Activated CD4-positive, alpha-beta T cell treated with anti-CD3 and anti-CD28 coated beads, Interleukin-10, Interleukin-2, amounts not matched to agents 100 ng/mL and 50 ng/mL, durations not matched to agents 16 hours and 8 hours (primary cell): ENCODE measurements around the gene TMA7.
"Not testable (repeated sequence)": the region's sequence is repeated elsewhere in the genome, so short reads cannot be mapped to it uniquely, and the experiment has no call there.

ENCODE experiments used
- DNase-seq: peaks from one replicate; pipeline ENCODE4 v3.0.0-alpha.2; 2020

TMA7 gene

DNA sequence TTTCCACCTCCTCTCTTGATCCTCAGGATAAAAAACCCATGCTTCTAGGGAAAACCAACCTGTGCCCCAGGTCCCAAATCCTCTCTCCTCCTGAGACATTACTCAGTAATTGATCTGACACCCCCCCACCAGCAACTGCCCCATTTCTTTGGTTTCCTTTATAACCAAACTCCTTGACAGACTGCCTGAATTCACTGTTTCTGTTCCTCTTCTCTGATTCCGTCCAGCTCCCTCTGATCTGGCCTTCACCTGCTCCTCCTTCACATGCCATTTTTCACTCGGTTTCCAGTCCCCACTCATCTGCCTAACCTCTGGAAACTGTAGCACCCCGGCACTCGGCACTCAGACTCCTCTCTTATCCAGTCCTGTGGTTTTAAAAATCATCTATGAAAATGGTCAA is 2.2 kb upstream of the TMA7 start:
- no peak for DNase-seq

DNA sequence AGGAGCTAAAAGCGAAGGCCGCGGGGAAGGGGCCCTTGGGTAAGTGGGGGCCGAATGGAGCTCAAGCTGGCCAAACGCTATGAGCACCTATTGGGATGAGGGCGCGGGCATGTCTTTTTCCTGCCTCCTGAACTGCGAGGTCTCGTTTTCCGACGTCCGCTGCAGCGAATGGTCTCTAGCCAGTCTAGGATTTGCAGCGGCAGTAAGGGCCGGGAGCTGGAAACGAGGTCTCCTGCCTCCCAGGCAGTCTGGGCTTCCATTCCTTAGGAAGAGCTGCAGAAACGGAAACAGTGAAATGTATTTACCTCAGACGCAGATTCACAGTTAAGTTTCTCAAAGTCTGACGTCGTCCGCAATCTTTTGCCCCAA is 517 bp downstream of the TMA7 start:
- no peak for DNase-seq

DNA sequence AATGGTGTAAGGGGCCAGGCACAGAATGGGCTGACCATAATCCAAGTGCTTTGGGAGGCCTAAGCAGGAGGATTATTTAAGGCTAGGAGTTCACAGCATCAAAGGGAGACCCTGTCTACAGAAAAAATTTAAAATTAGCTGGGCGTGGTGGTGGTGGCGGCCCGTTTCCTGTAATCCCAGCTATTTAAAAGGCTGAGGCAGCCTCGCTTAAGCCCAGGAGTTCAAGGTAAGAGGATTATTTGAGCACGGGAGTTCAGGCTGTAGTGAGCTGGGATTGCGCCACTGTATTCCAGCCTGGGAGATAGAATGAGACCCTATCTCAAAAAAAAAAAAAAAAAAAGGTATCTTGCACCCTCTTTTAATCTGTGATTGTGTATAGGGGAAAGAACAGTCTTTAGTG is 1.9 kb downstream of the TMA7 start:
- no peak for DNase-seq

- no peak for DNase-seq
Measured at GRCh38 chr3:48445277-48445882, 5.3 kb downstream of the TMA7 start.

DNA sequence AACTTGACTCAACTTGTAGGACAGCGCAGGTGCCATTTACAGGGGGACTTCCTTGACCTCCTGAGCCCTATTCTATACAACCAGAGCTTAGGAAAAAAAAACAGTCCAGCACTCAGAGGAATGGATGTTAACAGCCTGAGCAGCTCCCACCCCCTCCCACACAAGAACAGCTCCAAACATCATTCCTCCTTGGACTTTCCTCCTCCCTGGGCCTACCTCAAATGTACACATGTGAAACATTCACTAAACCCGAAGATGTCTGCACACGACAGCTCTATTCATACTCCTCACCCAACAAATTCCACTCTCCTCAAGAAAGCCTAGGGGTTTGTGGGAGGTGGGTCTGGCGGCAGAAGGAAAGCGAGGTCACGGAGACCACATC is 6.0 kb downstream of the TMA7 start:
- DNase-seq = no peak

DNA sequence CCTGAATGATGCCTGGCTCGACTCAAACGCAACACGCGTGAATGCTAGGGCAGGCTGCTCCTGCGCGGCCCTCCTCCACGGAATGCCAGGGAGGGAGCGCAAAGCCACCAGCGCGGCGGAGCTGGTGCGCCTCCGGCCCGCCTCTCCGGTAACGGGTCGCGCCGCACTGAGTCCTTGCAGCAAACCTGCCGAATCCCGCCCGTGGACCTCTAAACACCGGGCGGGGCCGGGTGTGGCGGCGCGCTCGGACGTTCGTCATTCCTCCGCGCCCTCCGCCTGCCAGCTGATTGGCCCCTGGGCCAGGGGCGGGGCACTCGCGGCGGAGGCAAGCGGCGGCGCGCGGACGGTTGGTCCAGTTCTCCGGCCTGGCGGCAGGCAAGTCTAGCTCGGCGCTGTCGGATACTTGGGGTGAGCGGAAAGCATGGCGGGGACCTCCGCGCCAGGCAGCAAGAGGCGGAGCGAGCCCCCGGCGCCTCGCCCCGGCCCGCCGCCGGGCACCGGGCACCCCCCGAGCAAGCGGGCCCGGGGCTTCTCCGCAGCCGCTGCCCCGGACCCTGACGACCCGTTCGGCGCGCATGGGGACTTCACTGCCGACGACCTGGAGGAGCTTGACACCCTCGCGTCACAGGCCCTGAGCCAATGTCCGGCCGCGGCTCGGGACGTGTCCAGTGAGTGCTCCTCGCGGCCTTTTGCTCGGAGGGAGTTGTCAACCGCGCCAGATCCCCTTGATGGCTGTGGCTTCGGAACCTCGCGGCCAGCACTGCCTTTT is 6.6 kb downstream of the TMA7 start, which contains the start of gene ATRIP:
Gene ATRIP (plus strand): TSS at position 313 of the 769 bp plus-strand sequence. CDS start 109 bp downstream, at position 422.
- DNase-seq = peak; percentile 93

- DNase-seq = no peak
Measured at GRCh38 chr3:48451270-48451669, 11.2 kb downstream of the TMA7 start.

DNA sequence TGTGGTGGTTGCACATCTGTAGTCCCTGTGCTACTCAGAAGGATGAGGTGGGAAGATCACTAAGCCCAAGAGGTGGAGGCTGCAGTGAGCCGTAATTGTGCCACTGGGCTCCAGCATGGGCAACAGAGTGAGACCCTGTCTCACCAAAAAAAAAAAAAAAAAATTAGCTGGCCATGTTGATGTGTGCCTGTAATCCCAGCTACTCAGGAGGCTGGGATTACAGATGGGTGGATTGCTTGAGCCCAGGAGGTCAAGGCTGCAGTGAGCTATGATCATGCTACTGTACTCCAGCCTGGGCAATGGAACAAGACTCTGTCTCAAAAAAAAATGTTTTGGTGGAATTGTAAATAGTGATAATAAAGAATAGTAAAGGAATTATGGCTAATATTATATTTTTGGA is 16.4 kb downstream of the TMA7 start:
- DNase-seq = no peak

GRCh38 chr3:48459331-48459730 is 19.3 kb downstream of the TMA7 start:
- DNase-seq = no peak

DNA sequence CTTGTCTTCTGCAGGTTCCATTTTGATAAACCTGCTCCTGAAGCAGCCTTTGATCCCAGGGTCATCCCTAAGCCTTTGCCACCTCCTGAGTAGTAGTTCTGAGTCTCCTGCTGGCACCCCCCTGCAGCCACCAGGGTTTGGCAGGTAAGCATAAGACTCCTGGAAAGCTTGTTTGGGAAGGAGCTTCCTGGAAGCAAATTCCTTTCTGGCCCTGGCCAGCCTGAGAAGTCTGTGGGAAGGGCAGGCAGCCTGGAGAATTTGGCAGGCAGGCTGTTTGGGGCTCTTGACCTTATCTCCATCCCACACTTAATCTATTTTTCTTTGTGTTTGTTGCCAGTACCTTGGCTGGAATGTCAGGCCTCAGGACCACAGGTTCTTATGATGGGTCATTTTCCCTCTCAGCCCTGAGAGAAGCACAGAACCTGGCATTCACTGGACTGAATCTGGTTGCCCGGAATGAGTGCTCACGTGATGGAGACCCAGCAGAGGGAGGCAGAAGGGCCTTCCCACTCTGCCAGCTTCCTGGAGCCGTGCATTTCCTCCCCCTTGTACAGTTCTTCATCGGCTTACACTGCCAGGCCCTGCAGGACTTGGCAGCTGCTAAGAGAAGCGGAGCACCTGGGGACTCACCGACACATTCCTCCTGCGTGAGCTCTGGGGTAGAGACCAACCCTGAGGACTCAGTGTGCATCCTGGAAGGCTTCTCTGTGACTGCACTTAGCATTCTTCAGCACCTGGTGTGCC is 19.9 kb downstream of the TMA7 start:
- no peak for DNase-seq

DNA sequence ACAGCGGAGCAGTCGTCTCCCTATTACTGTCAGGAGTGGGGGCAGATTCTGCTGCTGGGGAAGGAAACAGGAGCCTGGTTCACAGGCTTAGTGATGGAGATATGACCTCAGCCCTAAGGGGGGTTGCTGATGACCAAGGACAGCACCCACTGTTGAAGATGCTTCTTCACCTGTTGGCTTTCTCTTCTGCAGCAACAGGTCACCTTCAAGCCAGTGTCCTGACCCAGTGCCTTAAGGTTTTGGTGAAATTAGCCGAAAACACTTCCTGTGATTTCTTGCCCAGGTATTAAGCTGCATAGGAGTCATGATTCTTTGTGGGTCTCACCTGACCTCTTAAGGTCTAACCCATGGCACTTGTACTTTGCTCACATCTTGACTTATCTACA is 20.5 kb downstream of the TMA7 start:
- DNase-seq = no peak

DNA sequence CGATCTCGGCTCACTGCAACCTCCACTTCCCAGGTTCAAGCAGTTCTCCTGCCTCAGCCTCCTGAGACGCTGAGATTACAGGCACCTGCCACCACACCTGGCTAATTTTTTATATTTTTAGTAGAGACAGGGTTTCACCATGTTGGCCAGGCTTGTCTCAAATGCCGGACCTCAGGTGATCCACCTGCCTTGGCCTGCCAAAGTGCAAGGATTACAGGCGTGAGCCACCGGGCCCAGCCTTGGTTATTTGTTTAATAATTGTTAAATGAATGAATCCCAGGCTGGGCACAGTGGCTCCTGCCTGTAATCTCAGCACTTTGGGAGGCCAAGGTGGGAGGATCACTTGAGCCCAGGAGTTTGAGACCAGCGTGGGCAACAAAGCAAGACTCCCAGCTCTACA is 21.7 kb downstream of the TMA7 start:
- DNase-seq = not testable (repeated sequence)

DNA sequence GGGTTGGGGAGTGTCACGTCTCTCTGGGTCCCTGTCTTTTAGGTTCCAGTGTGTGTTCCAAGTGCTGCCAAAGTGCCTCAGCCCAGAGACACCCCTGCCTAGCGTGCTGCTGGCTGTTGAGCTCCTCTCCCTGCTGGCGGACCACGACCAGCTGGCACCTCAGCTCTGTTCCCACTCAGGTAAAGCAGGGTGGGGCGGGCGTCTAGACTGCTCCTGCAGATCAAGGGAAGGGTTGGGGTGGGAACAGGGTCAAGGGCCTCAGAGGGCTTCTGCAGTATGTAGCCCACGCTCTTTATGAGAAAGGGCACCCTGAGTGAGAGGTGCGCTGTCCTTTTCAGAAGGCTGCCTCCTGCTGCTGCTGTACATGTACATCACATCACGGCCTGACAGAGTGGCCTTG is 23.6 kb downstream of the TMA7 start:
- DNase-seq = no peak

DNA sequence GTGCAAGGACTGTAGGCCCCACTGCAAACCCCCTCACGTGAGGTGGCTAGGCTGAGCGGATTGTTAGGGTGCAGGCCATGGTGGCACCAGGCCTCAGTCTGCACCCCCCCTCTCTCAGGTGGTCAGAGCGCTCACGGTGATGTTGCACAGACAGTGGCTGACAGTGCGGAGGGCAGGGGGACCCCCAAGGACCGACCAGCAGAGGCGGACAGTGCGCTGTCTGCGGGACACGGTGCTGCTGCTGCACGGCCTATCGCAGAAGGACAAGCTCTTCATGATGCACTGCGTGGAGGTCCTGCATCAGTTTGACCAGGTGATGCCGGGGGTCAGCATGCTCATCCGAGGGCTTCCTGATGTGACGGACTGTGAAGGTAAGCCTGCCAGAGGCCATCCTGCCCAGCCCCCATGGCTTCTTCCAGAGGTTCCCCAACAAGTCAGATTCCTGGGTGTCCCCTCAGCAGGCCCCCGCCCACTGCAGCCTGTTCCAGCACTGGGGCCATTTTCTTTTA is 24.7 kb downstream of the TMA7 start:
- DNase-seq = no peak

- no peak for DNase-seq
Measured at GRCh38 chr3:48465237-48465530, 25.1 kb downstream of the TMA7 start.

DNA sequence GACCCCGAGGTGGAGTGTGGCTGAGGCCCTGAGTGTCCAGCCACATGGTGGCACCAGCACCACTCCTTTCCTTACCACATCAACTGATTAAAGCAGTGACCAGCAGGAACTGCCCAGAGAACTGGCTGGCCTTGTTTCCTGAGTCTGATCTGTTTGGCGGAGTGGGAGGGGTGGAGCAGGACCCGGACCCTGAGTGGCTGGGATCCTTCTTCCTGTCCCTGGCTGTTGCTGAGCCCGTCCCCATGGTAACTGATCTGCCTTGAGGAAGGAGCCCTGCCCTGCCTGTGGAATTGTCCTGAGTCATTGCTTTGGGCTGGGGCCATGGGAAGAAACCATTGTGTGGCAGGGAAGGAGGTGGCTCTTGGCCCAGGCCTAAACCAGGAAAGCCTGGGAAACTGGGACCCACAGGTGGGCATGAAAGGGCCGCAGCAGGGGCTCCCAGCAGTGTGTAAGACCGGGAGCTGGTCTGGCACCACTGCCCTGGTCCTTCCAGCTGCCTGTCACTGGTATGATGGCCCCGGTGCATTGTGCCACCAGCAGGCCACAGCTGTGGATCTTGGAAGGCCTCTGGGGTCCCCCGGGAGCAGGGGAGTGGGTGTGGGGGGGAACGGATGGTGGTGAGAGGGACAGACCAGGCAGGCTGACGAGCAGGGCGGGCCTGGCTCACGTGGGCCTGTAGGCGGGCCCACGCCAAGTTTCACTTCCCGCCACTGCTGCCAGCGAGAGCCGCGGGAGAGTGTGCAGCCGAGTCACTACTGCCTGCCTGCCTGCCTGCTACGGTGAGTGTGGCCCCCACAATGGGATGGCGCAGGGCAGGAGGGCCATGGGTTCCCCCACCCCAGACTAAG is 25.7 kb downstream of the TMA7 start:
- peak; percentile 93 for DNase-seq

GRCh38 chr3:48466386-48467109 is 26.5 kb downstream of the TMA7 start:
- DNase-seq = peak; percentile 56

DNA sequence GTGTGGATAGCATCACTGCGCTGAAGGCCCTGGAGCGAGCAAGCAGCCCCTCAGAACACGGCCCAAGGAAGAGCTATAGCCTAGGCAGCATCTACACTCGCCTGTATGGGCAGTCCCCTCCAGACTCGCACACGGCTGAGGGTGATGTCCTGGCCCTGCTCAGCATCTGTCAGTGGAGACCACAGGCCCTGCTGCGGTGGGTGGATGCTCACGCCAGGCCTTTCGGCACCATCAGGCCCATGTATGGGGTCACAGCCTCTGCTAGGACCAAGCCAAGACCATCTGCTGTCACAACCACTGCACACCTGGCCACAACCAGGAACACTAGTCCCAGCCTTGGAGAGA is 27.0 kb downstream of the TMA7 start:
- no peak for DNase-seq

- no peak for DNase-seq
Measured at GRCh38 chr3:48467473-48468267, 27.6 kb downstream of the TMA7 start.

GRCh38 chr3:48468329-48468731 is 28.3 kb downstream of the TMA7 start:
- DNase-seq = no peak

GRCh38 chr3:48469046-48469915 is 29.2 kb downstream of the TMA7 start:
- no peak for DNase-seq
